Stimulated activated naive B cell treated with anti-CD40 and anti-IgM and Interleukin-4, amounts not matched to agents 10 μg/mL and 1 μg/mL and 100 μg/mL, for 72 hours (primary cell): Measurements from ENCODE around the gene JARID2.

ENCODE experiments used
- ATAC-seq, 2 donors: fragments of 150-1000 bp; cut with Tn5 transposase; replicated peaks; 2 replicates each; pipeline ENCODE4 v1.10.0; 2021; ENCODE audit warnings: moderate library complexity in 1 of 2
- DNase-seq: peaks from one replicate; pipeline ENCODE4 v3.0.0; 2021
- H3K27ac Mint-ChIP-seq: one replicate; pipeline ENCODE4 v1.8.0; 2022; ENCODE audit warnings: mild to moderate bottlenecking, mixed read lengths
- H3K27me3 Mint-ChIP-seq, 2 donors: one replicate each; pipeline ENCODE4 v1.8.0; 2022; ENCODE audit warnings: mixed read lengths in 2 of 2
- H3K36me3 Mint-ChIP-seq, 2 donors: one replicate each; pipeline ENCODE4 v1.8.0; 2022; ENCODE audit warnings: mixed read lengths in 2 of 2, mild to moderate bottlenecking in 1 of 2
- H3K4me1 Mint-ChIP-seq, 2 donors: one replicate each; pipeline ENCODE4 v1.8.0; 2022; ENCODE audit warnings: mixed read lengths in 2 of 2, mild to moderate bottlenecking in 1 of 2
- H3K4me3 Mint-ChIP-seq, 2 donors: one replicate each; pipeline ENCODE4 v1.8.0; 2022; ENCODE audit warnings: mild to moderate bottlenecking in 2 of 2, mixed read lengths in 2 of 2, moderate library complexity in 1 of 2
- H3K9me3 Mint-ChIP-seq, 2 donors: one replicate each; pipeline ENCODE4 v1.8.0; 2022; ENCODE audit warnings: mixed read lengths in 2 of 2, mild to moderate bottlenecking in 1 of 2

JARID2 gene

DNA sequence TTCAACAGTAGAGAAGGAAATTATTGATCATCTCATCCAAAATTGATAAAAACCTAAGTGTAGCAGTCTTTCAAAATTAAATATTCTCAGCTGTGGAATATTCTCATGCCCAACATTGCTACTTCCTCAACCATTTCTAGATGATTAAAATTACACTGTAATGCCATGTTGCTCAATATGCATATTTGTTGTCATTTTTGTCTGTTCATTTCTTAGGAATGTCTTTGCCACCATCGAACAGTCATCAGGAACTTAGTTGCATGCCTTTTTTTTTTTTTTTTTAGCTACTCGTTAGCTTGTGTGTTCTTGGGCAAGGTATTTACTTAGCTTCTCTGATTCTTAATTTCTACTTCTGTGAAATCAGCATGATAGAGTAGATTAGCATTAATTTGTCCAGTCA is 228.3 kb downstream of the JARID2 start:
- H3K27me3 Mint-ChIP-seq: no peaks in the 10 kb centered on the region
- H3K36me3 Mint-ChIP-seq: peaks cover 21 to 46% of the 10 kb centered on the region in 2 donors
- peaks cover 23 to 52% of the 10 kb centered on the region in 2 donors for H3K4me1 Mint-ChIP-seq
- H3K9me3 Mint-ChIP-seq: no peaks in the 10 kb centered on the region
- ATAC-seq (no peak), DNase-seq (no peak)
- no peak overlapping the region for H3K4me3 Mint-ChIP-seq
- no peak overlapping the region for H3K27ac Mint-ChIP-seq

DNA sequence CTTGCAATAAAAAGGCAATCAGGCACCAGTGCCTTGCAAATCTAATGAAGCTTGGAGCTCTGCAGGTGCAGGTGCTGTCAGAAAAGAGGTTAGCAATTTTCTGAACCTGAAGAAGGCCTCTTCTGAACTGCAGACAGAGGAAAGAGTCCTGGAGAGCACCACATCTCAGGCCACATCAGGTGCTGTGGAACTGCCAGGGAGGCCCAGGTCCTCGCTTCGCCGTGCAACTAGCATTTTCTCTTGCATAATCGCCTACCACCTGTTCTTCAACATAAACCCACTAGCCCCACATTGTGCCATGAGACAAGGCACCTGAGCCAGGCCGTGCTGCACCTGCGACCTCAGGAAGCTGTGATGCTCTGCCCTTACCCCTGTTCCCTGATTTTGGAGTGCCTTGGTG is 229.4 kb downstream of the JARID2 start:
- Mint-ChIP-seq H3K27me3 (no peaks in the 10 kb centered on the region), H3K4me1 (peaks cover 26 to 63% of the 10 kb centered on the region in 2 donors), H3K27ac (peak overlapping the region; percentile 57), H3K4me3 (no peak overlapping the region), H3K9me3 (no peaks in the 10 kb centered on the region), H3K36me3 (peaks cover 21 to 56% of the 10 kb centered on the region in 2 donors)
- ATAC-seq: no peak
- DNase-seq: no peak

DNA sequence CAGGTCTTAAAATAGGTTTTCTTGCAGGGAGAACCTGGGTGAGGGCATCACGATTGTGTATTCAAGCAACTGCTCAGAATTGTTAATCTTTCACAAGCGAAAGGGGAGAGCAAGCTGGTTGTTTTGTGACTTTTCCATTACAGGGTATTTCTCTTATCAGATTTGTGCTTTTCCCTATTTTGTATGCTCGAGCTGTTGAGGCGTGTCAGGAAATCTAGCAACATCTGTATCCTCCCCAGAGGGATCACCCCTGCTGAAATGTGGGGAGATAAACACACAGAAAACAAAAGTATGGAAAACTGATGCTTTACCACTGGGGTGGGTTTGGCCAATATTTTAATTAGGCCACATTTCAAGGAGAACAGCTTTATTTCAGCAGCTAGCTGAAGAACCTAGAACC is 230.0 kb downstream of the JARID2 start:
- no peaks in the 10 kb centered on the region for H3K27me3 Mint-ChIP-seq
- peaks cover 26 to 69% of the 10 kb centered on the region in 2 donors for H3K4me1 Mint-ChIP-seq
- ATAC-seq: no peak
- H3K9me3 Mint-ChIP-seq: no peaks in the 10 kb centered on the region
- no peak overlapping the region for H3K4me3 Mint-ChIP-seq
- no peak for DNase-seq
- H3K27ac Mint-ChIP-seq: no peak overlapping the region
- peaks cover 21 to 57% of the 10 kb centered on the region in 2 donors for H3K36me3 Mint-ChIP-seq

DNA sequence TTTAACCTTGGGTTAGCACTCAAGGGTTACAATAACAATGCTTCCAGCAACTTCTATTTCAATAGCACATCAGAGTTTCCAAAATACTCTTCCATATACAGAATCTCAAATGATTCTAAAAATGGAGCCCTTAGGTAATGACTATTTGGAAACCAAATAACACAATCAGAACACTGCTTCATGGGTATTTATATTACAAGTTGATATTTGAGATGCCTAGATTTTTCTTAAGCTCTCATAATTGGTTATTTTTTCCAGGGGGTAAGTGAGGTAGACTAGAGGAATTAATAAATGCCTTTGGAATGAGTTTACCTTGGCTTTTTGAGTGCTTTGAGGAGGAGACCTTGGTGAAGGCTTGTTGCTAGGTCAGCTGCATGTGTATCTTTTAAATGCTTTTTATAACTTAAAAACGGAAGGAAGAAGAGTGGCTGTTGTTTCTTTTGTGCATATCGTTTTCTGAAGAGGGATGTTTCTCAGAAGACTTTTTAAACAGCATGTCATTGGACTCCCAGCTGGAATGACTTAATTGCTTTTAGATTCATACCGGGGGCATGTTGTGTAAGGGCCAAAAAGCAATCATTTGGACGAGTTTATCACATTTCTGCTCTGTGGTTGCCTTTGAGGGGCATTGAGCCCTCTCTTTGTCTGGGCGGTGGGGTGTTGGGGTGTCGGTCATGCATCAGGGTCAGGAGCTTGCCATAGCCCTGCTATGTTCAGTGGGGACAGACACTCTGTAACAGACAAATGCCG is 230.9 kb downstream of the JARID2 start:
- H3K27me3 Mint-ChIP-seq: no peaks in the 10 kb centered on the region
- ATAC-seq (no peak), DNase-seq (no peak)
- peaks cover 33 to 78% of the 10 kb centered on the region in 2 donors for H3K4me1 Mint-ChIP-seq
- H3K9me3 Mint-ChIP-seq: no peaks in the 10 kb centered on the region
- H3K4me3 Mint-ChIP-seq: no peak overlapping the region
- H3K36me3 Mint-ChIP-seq: peaks cover 21 to 63% of the 10 kb centered on the region in 2 donors
- H3K27ac Mint-ChIP-seq: no peak overlapping the region

DNA sequence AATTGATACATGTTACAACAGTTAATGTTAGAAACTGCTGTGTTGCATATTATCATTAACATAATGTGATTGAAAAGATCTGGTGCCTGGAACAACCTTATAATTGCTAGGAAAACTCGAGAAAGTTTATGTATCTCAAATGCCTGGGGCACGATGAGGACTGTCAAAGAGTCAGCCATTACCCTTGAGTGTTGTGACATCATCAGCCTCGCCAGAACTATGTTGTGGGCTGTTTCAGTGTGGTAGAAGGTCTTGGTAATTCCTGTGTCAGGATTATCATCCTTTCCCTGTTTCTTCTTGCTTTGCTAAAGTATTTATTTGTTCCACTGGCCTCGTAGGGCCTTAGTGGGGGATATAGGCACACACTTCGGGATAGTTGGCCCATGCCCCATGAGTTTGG is 231.9 kb downstream of the JARID2 start:
- Mint-ChIP-seq H3K27me3 (no peaks in the 10 kb centered on the region), H3K9me3 (no peaks in the 10 kb centered on the region), H3K4me3 (no peak overlapping the region), H3K4me1 (peaks cover 32 to 72% of the 10 kb centered on the region in 2 donors), H3K36me3 (peaks cover 16 to 57% of the 10 kb centered on the region in 2 donors), H3K27ac (no peak overlapping the region)
- ATAC-seq: no peak
- no peak for DNase-seq

DNA sequence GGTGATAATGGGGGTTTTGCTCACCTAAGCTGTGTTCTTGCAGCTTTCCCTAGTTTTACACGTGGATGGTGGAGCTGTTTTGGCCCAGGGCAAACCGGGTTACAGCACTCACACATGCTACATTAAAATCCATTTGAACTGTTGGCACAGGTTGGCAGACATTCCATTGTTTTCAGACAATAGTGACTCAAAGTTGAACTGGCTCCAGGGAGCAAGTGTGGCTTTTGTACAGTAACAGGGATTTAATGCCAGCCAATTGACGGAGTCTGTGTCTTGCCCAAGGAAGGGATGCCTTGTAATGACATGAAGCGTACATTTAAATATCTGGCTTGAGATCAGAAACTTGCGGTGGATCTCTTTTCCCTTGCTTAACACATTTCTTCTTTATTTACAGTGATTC is 233.9 kb downstream of the JARID2 start:
- H3K27me3 Mint-ChIP-seq: no peaks in the 10 kb centered on the region
- ATAC-seq (no peak), DNase-seq (no peak)
- H3K4me1 Mint-ChIP-seq: peaks cover 32 to 69% of the 10 kb centered on the region in 2 donors
- H3K36me3 Mint-ChIP-seq: peaks cover 14 to 46% of the 10 kb centered on the region in 2 donors
- no peaks in the 10 kb centered on the region for H3K9me3 Mint-ChIP-seq
- H3K4me3 Mint-ChIP-seq: no peak overlapping the region
- peak overlapping the region; percentile 42 for H3K27ac Mint-ChIP-seq

DNA sequence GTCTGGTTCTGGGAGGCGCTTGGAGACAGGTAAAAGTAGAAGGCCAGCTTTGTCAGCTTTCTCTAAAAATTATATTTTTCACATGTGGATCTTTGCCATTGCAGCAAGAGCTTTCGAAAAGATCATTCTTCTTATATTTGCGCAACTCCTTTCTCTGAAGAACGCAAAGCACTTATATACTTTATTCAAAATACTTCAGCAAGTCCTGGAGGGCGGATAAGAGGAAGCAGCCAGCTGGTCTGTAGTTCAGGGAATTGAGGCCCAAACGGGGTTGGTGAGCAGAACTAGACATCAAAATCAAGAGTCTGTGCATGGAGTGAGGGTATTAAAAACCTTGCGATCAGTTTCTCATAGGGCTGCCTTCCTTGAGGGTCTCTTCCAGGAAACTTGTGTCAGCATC is 234.7 kb downstream of the JARID2 start:
- Mint-ChIP-seq H3K27ac (no peak overlapping the region), H3K4me3 (no peak overlapping the region), H3K27me3 (no peaks in the 10 kb centered on the region), H3K9me3 (no peaks in the 10 kb centered on the region), H3K4me1 (peaks cover 28 to 67% of the 10 kb centered on the region in 2 donors), H3K36me3 (peaks cover 9 to 39% of the 10 kb centered on the region in 2 donors)
- ATAC-seq (no peak), DNase-seq (no peak)

DNA sequence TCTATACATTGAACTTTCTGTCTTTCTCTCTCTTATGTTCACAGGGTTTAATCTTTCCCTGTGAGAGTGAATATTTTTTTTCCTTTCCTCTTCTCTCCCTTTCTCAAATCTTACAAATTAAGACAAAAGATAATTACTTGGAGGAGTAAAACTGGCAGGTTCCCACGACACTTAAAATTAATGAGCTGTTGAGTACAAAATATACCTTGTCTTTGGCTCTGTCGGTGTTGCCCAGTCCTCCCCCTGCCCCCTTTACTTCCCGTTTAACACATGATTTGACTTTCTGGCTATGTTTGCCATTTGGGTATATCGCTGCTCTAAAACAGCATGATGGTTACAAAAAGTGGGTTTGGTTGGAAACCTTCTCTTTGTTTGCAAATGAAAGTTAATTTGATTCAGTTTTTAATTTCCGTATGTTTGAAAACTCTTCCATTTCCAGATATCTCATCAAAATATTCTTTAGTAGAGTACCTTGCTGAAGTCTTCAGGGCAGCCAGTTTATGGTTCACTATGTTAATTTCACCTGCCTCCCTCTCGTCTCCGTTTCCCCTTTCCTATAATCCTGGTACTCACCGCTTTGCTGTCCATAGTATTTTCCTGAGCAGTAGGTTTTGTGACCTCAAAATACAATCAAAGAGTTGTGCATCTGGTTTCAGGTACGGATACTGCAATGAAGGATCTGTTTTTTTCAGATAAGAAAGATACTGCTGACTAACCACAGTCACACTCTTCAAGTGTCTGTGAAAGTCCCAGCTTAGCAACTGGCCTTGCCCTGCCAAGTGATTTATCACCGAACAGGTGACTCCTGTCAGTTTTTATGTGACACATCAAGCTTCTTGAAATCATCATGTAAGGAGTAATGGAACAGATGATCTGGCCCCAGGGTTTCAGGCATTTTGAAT is 235.8 kb downstream of the JARID2 start:
- Mint-ChIP-seq H3K36me3 (peaks cover 7 to 35% of the 10 kb centered on the region in 2 donors), H3K27ac (peak overlapping the region; percentile 72), H3K4me3 (peak overlapping the region; percentile 12 to 42), H3K27me3 (no peaks in the 10 kb centered on the region), H3K4me1 (peaks cover 29 to 67% of the 10 kb centered on the region in 2 donors), H3K9me3 (no peaks in the 10 kb centered on the region)
- no peak for DNase-seq
- ATAC-seq: peak; percentile 33 to 48

DNA sequence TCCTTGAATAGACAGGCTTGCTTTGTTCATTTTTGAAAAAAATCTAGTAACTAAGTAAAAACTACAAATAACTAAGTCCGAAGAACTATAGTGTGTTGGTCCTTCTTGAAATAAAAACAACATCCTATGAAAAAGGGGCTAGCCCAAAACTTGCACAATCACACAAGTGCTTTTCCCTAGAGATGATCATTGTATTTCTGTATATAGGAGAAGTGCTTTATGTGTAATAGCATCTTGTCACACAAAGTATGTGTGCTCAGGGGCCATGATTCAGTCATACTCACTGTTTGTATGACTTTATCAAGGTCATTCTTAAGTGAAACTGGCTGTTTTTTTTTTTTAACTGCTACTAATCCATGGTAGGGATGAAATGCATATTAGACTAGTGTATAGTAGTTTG is 237.2 kb downstream of the JARID2 start:
- Mint-ChIP-seq H3K27ac (no peak overlapping the region), H3K4me3 (no peak overlapping the region), H3K9me3 (no peaks in the 10 kb centered on the region), H3K4me1 (peaks cover 26 to 65% of the 10 kb centered on the region in 2 donors), H3K36me3 (peaks cover 13 to 35% of the 10 kb centered on the region in 2 donors), H3K27me3 (no peaks in the 10 kb centered on the region)
- DNase-seq (no peak), ATAC-seq (no peak)

DNA sequence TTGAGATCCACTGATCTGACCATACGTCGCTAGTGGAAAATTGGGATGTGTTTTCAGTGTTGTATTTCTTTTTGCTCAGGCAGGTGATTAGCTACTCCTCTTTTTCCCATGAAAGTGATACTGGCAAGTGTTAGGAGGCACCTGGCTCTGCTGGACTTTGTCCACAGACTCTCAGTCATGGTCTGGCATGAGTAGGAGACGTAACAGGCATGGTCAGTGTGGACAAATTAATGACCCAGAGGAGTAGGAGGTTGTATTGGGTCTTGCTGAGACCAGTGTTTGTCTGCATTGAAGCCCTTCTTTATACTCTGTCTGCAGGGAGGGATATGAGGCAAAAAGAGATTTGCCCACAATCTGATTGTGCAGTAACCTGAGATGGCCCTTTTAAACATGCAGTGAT is 238.3 kb downstream of the JARID2 start:
- ATAC-seq (no peak), DNase-seq (no peak)
- Mint-ChIP-seq H3K36me3 (peaks cover 20 to 42% of the 10 kb centered on the region in 2 donors), H3K9me3 (no peaks in the 10 kb centered on the region), H3K27ac (no peak overlapping the region), H3K27me3 (no peaks in the 10 kb centered on the region), H3K4me1 (peaks cover 27 to 66% of the 10 kb centered on the region in 2 donors), H3K4me3 (no peak overlapping the region)

DNA sequence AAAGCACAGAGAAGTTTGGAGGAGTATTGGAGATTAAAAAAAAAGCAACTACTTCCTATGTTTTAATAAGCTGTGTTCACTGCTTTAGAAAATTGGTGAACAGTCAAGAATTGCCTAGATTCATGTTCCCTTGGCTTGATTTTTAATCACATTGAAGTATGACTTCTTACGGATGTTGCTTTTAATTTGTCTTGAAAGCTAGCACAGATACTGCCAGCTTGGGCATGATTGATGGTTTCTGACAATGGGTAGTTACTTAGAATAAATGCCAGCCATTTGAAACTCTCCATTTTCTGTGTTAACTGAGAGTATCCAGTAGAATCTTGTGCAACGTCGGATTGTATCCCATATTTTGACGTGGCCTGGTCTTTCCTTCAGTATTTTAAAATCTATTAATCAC is 239.0 kb downstream of the JARID2 start:
- Mint-ChIP-seq H3K36me3 (peaks cover 25 to 42% of the 10 kb centered on the region in 2 donors), H3K4me3 (no peak overlapping the region), H3K27me3 (no peaks in the 10 kb centered on the region), H3K9me3 (no peaks in the 10 kb centered on the region), H3K27ac (no peak overlapping the region), H3K4me1 (peaks cover 33 to 66% of the 10 kb centered on the region in 2 donors)
- ATAC-seq: no peak
- DNase-seq: no peak

DNA sequence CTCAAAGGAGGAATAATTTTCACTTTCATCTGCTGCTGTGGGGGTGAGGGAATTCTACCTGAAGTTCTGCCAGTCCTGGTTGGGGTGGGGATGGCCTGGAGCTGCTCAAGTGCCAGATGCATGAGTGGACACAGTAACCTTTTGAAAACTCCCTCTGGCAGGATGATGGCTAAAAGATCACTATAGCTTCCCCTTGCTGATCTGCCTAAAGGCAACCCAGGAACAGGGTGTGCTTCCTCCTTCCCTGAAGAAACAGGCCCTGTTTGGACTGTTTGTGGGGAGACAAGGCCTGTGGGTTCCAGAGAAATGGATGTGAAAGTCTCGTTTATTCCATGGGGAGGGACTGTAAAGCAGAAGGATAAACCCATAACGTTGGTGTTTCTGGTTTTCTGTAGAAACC is 240.1 kb downstream of the JARID2 start:
- peak overlapping the region; percentile 75 for H3K27ac Mint-ChIP-seq
- H3K27me3 Mint-ChIP-seq: no peaks in the 10 kb centered on the region
- peaks cover 33 to 46% of the 10 kb centered on the region in 2 donors for H3K36me3 Mint-ChIP-seq
- DNase-seq (no peak), ATAC-seq (peak; percentile 48 to 60)
- peaks cover 39 to 66% of the 10 kb centered on the region in 2 donors for H3K4me1 Mint-ChIP-seq
- H3K4me3 Mint-ChIP-seq: no peak overlapping the region
- no peaks in the 10 kb centered on the region for H3K9me3 Mint-ChIP-seq

DNA sequence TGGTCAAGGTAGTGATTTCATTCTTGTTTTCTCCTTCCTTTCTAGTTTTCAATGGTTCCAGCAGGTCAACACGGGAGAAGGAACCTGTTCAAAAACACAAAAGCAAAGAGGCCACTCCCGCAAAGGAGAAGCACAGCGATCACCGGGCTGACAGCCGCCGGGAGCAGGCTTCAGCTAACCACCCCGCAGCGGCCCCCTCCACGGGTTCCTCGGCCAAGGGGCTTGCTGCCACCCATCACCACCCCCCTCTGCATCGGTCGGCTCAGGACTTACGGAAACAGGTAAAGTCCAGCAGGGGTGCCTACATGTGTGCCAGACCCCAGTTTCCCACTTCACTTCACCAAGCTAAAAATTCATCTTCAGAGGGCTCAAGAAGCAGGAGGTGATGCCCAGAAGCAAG is 241.4 kb downstream of the JARID2 start:
- Mint-ChIP-seq H3K27ac (peak overlapping the region; percentile 70), H3K36me3 (peaks cover 34 to 50% of the 10 kb centered on the region in 2 donors), H3K4me1 (peaks cover 41 to 67% of the 10 kb centered on the region in 2 donors), H3K4me3 (no peak overlapping the region), H3K9me3 (no peaks in the 10 kb centered on the region), H3K27me3 (no peaks in the 10 kb centered on the region)
- ATAC-seq (no peak), DNase-seq (no peak)

DNA sequence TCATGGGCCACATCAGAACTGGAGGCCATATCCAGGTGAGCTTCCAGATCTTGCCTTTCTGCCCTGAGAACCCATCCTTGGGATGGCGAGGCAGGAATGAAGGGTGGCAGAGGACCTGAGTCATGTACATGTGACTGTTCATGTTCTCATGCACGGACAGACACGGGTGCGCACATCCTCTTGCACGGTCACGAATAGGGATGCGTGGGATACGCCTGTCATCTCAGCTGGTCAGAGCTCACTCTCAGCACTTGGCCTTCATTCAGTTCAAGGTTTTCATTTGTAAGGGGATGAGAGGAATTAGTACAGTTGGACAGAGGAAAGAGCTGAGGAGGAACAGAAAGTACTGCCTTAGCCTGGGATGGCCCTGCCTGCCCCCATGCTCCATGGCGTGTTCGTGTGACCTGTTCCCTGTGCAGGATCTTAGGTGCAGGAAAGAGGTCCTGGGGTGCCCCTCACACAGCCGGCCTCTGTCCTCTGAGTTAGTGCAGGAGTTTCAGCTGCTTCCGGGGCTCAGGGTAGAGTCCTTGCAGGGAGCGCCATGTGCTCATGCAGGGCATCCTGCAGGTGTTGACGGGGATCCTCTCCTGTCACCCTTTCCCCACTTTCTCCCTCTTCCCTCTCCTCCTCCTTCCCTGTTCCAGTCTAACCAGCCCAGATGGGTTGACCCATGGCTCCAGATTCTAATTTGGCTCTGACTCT is 243.5 kb downstream of the JARID2 start:
- no peaks in the 10 kb centered on the region for H3K27me3 Mint-ChIP-seq
- H3K4me1 Mint-ChIP-seq: peaks cover 46 to 67% of the 10 kb centered on the region in 2 donors
- ATAC-seq (no peak), DNase-seq (no peak)
- H3K36me3 Mint-ChIP-seq: peaks cover 37 to 62% of the 10 kb centered on the region in 2 donors
- H3K9me3 Mint-ChIP-seq: no peaks in the 10 kb centered on the region
- peak overlapping the region; percentile 85 for H3K27ac Mint-ChIP-seq
- H3K4me3 Mint-ChIP-seq: peak overlapping the region in 1 of 2 donors; percentile 4
